GM21737 (cell line): ENCODE results near the gene CCDC85C.

Experiments
- ATAC-seq: cut with Tn5 transposase; IDR thresholded peaks from one replicate; pipeline ENCODE4 v1.9.1; 2021; ENCODE audit warnings: mild to moderate bottlenecking, moderate library complexity; ENCODE audit not compliant: unreplicated experiment

The CCDC85C gene

GRCh38 chr14:99592394-99592793 lies 11.6 kb downstream of the CCDC85C start:
- ATAC-seq, result no peak

- ATAC-seq, result no peak
These were observed 13.1 kb downstream of the CCDC85C start for GRCh38 chr14:99590746-99591555.

GRCh38 chr14:99589651-99590530 lies 14.1 kb downstream of the CCDC85C start:
- no peak for ATAC-seq

GRCh38 chr14:99589031-99589441 lies 15.0 kb downstream of the CCDC85C start:
- no peak for ATAC-seq

GRCh38 chr14:99587460-99588278 lies 16.3 kb downstream of the CCDC85C start:
- no peak for ATAC-seq

GRCh38 chr14:99586761-99587459 lies 17.1 kb downstream of the CCDC85C start:
- ATAC-seq, result no peak

- ATAC-seq, result no peak
These were observed 17.8 kb downstream of the CCDC85C start for GRCh38 chr14:99586054-99586760.

GRCh38 chr14:99584823-99585222 lies 19.2 kb downstream of the CCDC85C start:
- no peak for ATAC-seq

GRCh38 chr14:99581938-99582337 lies 22.1 kb downstream of the CCDC85C start:
- ATAC-seq, result no peak

- ATAC-seq, result no peak
These were observed 22.6 kb downstream of the CCDC85C start for GRCh38 chr14:99581374-99581773.

- no peak for ATAC-seq
These were observed 24.0 kb downstream of the CCDC85C start for GRCh38 chr14:99579903-99580571.

GRCh38 chr14:99579120-99579836 lies 24.7 kb downstream of the CCDC85C start:
- ATAC-seq, result no peak

- no peak for ATAC-seq
These were observed 25.4 kb downstream of the CCDC85C start for GRCh38 chr14:99578541-99579101.

GRCh38 chr14:99576761-99577705 lies 27.0 kb downstream of the CCDC85C start:
- ATAC-seq, result no peak

GRCh38 chr14:99576304-99576703 lies 27.7 kb downstream of the CCDC85C start:
- no peak for ATAC-seq

GRCh38 chr14:99575043-99576023 lies 28.7 kb downstream of the CCDC85C start:
- no peak for ATAC-seq
